ENCODE data around the gene TMEM9.
A peak's percentile ranks its signal among the peaks of the same experiment; 100 is the strongest.

Gene TMEM9

DNA sequence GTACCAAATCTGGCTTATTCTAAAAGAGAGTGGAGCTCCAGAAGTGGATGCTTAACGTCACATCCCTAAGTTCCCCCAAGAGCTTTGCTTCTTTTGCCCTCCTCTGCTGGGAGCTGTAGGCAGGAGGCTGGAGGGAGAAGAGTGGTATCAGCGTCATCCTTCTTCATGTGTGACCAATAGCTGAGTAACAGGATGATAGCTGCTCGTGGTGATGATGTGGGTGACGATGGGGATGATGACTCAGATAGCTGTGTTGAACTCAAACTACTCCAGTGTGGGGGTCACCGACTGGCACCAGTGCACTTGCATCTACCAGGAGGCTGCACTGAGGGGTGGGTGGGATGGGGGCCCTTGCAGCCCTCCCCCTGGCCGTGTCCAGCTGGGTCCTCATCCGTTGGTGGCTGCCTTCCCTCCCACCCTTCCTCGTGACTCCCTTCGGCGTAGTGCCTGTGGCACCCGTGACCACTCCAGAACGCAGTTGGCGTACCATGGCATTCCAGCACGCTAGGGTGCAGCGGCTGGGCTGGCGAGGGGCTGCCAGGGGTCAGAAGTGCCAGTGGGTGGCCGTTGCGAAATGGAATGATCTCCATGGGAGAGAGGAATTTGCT is 37.5 kb upstream of the TMEM9 start (continued):
- TF ChIP-seq ZNF501 (tag by site-specific recombination; IDR thresholded peaks at IDR 0.05) (no peak), ZFHX2 (tag by site-specific recombination; conservative IDR thresholded peaks at IDR 0.05) (peak; percentile 36; the same call in 1 of the 2 replicates), ZNF121 (tag by site-specific recombination; IDR thresholded peaks at IDR 0.05) (no peak), ZBTB21 (tag by site-specific recombination; IDR thresholded peaks at IDR 0.05) (peak; percentile 59)

DNA sequence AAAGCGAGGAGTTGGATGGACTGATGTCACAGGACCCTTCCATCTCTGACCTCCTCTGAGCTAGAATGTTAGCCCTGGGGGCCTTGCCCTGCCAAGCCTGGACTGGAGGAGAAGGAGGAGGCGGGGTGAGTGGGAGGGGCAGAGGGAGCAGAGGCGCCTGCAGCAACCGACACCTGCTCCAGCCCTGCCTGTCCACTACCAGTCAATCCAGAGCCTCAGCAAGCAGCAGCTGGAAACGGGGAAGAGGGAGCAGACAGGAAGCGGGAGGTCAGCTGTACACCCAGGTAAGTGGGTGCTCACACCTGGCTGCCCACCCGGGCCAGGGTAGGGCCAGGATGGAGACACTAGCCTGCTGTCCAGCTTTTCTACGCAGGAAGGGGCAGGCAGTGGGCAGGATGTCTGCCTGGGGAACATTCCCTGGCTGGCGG is 36.4 kb upstream of the TMEM9 start, which contains the start of gene IGFN1:
TSS of gene IGFN1 (plus strand) at position 201 of the 428 bp plus-strand sequence. CDS start 2,470 bp downstream, outside the sequence.
- CTCF ChIA-PET, result interaction anchor here (0.6 to 1.5 kb wide), 5 partner anchors 14 to 75 kb away, joined by 3 to 6 read pairs (median 4); no protein-coding TSS in a partner anchor
- TF ChIP-seq ZFHX2 (tag by site-specific recombination; conservative IDR thresholded peaks at IDR 0.05) (peak; percentile 74), EGR2 (tag by site-specific recombination; IDR thresholded peaks at IDR 0.05; ENCODE audit: low read depth) (peak; percentile 54; the same call in 1 of the 2 replicates), GLIS1 (tag by site-specific recombination; IDR thresholded peaks at IDR 0.05) (peak; percentile 88), ZNF48 (tag by site-specific recombination; IDR thresholded peaks at IDR 0.05) (no peak)
- POLR2A ChIA-PET, result interaction anchor here (0.9 kb wide), 1 partner anchor 20 kb away, joined by 3 read pairs; no protein-coding TSS in a partner anchor

DNA sequence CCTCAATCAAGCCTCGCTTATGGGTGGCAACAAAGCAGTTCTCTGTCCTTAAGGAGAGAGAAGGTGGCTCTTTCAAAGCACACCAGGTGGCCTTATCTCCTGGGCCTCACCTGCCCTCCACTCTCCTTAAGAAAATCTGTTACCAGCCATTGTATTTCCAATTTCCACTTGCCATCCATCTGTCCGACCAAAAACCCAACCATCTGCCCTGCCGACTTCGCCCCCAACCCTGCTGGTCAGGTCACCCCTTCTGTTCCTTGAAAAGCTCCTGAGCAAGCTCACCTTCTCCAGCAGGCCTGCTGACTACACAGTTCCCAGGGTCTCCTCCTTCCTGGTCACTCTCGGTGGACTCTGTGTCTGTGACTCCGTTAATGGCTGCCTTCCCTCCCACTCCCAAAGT is 35.7 kb upstream of the TMEM9 start:
- POLR2A ChIA-PET, result interaction anchor here (0.9 kb wide), 1 partner anchor 19 kb away, joined by 3 read pairs; no protein-coding TSS in a partner anchor
- H3K36me3 ChIP-seq (ENCODE audit: control insufficient read depth in 2 of 2, insufficient read depth in 1 of 2, low read length in 2 of 2), result no peaks in the 10 kb centered on the region
- TF ChIP-seq, protein P1, sequence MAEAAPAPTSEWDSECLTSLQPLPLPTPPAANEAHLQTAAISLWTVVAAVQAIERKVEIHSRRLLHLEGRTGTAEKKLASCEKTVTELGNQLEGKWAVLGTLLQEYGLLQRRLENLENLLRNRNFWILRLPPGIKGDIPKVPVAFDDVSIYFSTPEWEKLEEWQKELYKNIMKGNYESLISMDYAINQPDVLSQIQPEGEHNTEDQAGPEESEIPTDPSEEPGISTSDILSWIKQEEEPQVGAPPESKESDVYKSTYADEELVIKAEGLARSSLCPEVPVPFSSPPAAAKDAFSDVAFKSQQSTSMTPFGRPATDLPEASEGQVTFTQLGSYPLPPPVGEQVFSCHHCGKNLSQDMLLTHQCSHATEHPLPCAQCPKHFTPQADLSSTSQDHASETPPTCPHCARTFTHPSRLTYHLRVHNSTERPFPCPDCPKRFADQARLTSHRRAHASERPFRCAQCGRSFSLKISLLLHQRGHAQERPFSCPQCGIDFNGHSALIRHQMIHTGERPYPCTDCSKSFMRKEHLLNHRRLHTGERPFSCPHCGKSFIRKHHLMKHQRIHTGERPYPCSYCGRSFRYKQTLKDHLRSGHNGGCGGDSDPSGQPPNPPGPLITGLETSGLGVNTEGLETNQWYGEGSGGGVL (tag by site-specific recombination; IDR thresholded peaks at IDR 0.05), result no peak
- no peak overlapping the region for H3K27ac ChIP-seq (ENCODE audit: extremely low read depth, low read depth, low read length)
- no peak overlapping the region for H3K4me3 ChIP-seq (ENCODE audit: low read depth, low read length)
- CTCF ChIA-PET, result interaction anchor here (0.6 to 1.4 kb wide), 3 partner anchors 15 to 74 kb away, joined by 4 to 5 read pairs (median 4); no protein-coding TSS in a partner anchor
- H3K4me1 ChIP-seq (ENCODE audit: control insufficient read depth, insufficient read depth, low read length), result no peaks in the 10 kb centered on the region
- H3K9me3 ChIP-seq (ENCODE audit: control insufficient read depth, insufficient read depth, low read depth, low read length), result no peaks in the 10 kb centered on the region

More for the DNA sequence above, 36.4 kb upstream of the TMEM9 start, which contains the start of gene IGFN1:
- no peak within 1 kb of the TSS for H3K4me3 ChIP-seq (ENCODE audit: low read depth, low read length)
- H3K9me3 ChIP-seq (ENCODE audit: control insufficient read depth, insufficient read depth, low read depth, low read length), result no peaks in the 10 kb centered on the region
- no peak within 1 kb of the TSS for H3K27ac ChIP-seq (ENCODE audit: extremely low read depth, low read depth, low read length)
- no peaks in the 10 kb centered on the region; the same call in 1 of the 2 replicates for H3K4me1 ChIP-seq (ENCODE audit: control insufficient read depth, insufficient read depth, low read length)
- H3K36me3 ChIP-seq (ENCODE audit: control insufficient read depth in 2 of 2, insufficient read depth in 1 of 2, low read length in 2 of 2), result no peaks in the 10 kb centered on the region

DNA sequence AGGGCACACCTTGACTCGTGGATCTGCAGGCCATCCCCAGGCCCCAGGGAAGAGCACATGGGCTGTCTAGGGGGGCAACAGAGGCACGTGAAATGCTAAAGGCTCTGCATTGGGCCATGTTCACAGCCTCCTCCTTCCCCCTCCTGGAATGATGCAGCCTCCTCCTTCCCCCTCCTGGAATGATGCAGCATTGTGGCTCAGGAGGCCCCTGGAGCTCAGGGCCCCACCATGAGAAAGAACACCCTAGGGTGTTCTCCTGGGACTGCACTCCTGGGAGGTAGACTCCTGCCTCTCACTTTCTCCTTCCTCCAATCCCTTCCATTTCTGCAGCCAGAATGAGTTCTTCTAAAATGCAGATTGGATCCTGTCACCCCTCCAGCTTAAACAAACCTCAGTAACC is 34.8 kb upstream of the TMEM9 start:
- H3K4me3 ChIP-seq (ENCODE audit: low read depth, low read length), result no peak overlapping the region
- H3K27ac ChIP-seq (ENCODE audit: extremely low read depth, low read depth, low read length), result no peak overlapping the region
- TF ChIP-seq GLIS1 (tag by site-specific recombination; IDR thresholded peaks at IDR 0.05), result peak; percentile 96
- no peak for TF ChIP-seq ZNF354C (tag by site-specific recombination; IDR thresholded peaks at IDR 0.05; ENCODE audit: borderline replicate concordance, low read depth)
- no peaks in the 10 kb centered on the region for H3K4me1 ChIP-seq (ENCODE audit: control insufficient read depth, insufficient read depth, low read length)
- POLR2A ChIA-PET, result no interaction called here
- no peaks in the 10 kb centered on the region for H3K36me3 ChIP-seq (ENCODE audit: control insufficient read depth in 2 of 2, insufficient read depth in 1 of 2, low read length in 2 of 2)
- CTCF ChIA-PET, result interaction anchor here (0.7 kb wide), 1 partner anchor 15 kb away, joined by 3 read pairs; no protein-coding TSS in a partner anchor
- H3K9me3 ChIP-seq (ENCODE audit: control insufficient read depth, insufficient read depth, low read depth, low read length), result no peaks in the 10 kb centered on the region

DNA sequence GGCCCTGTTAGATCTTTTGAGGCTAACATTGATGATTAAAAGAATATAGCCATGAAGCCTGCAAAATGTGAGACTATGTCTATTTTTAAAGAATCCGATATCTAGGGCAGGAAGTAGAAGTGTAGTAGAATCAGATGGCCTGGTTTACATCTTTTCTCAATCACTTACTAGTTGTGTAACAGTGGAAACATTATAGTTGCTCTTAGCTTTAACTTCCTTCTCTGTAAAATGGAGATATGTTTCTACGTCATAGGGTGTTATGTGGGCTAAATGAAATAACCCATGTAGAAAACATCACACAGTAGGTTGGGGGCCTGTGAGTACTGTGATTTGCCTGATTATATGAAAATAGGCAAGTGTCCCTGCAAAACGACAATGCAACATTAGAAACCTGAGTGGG is 31.9 kb upstream of the TMEM9 start:
- H3K9me3 ChIP-seq (ENCODE audit: control insufficient read depth, insufficient read depth, low read depth, low read length), result no peaks in the 10 kb centered on the region
- ChIA-PET POLR2A (no interaction called here), CTCF (interaction anchor here (0.6 to 1.7 kb wide), 3 partner anchors 12 to 1168 kb away, joined by 3 to 5 read pairs (median 3); no protein-coding TSS in a partner anchor)
- no peak overlapping the region for H3K4me3 ChIP-seq (ENCODE audit: low read depth, low read length)
- no peak overlapping the region for H3K27ac ChIP-seq (ENCODE audit: extremely low read depth, low read depth, low read length)
- H3K4me1 ChIP-seq (ENCODE audit: control insufficient read depth, insufficient read depth, low read length), result no peaks in the 10 kb centered on the region
- H3K36me3 ChIP-seq (ENCODE audit: control insufficient read depth in 2 of 2, insufficient read depth in 1 of 2, low read length in 2 of 2), result no peaks in the 10 kb centered on the region
- TF ChIP-seq ZNF830 (tag by site-specific recombination; IDR thresholded peaks at IDR 0.05; ENCODE audit: low read depth), result no peak
- TF ChIP-seq, protein P2, sequence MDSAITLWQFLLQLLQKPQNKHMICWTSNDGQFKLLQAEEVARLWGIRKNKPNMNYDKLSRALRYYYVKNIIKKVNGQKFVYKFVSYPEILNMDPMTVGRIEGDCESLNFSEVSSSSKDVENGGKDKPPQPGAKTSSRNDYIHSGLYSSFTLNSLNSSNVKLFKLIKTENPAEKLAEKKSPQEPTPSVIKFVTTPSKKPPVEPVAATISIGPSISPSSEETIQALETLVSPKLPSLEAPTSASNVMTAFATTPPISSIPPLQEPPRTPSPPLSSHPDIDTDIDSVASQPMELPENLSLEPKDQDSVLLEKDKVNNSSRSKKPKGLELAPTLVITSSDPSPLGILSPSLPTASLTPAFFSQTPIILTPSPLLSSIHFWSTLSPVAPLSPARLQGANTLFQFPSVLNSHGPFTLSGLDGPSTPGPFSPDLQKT (IDR thresholded peaks at IDR 0.05; ENCODE audit: borderline replicate concordance, low read depth, low read length), result no peak
- no peak for TF ChIP-seq ZNF658 (tag by site-specific recombination; IDR thresholded peaks at IDR 0.05)
- no peak for TF ChIP-seq KLF7 (tag by site-specific recombination; IDR thresholded peaks at IDR 0.05; ENCODE audit: borderline replicate concordance)
- TF ChIP-seq, protein P1 (tag by site-specific recombination; IDR thresholded peaks at IDR 0.05), result no peak
- TF ChIP-seq GLI2 (tag by site-specific recombination; IDR thresholded peaks at IDR 0.05; ENCODE audit: borderline replicate concordance, low read depth), result no peak
- no peak for TF ChIP-seq SP2 (tag by site-specific recombination; IDR thresholded peaks at IDR 0.05)
- no peak for TF ChIP-seq ZNF785 (tag by site-specific recombination; IDR thresholded peaks at IDR 0.05)
- no peak for TF ChIP-seq ZSCAN16 (tag by site-specific recombination; IDR thresholded peaks at IDR 0.05)
- no peak for TF ChIP-seq ZNF426 (tag by site-specific recombination; IDR thresholded peaks at IDR 0.05)
- no peak for TF ChIP-seq ZNF555 (tag by site-specific recombination; conservative IDR thresholded peaks at IDR 0.05)
- no peak for TF ChIP-seq ZNF560 (tag by site-specific recombination; IDR thresholded peaks at IDR 0.05; ENCODE audit: borderline replicate concordance)

Data from HEK293 (cell line).